ENCODE data around the gene CC2D1A.

Gene CC2D1A

DNA sequence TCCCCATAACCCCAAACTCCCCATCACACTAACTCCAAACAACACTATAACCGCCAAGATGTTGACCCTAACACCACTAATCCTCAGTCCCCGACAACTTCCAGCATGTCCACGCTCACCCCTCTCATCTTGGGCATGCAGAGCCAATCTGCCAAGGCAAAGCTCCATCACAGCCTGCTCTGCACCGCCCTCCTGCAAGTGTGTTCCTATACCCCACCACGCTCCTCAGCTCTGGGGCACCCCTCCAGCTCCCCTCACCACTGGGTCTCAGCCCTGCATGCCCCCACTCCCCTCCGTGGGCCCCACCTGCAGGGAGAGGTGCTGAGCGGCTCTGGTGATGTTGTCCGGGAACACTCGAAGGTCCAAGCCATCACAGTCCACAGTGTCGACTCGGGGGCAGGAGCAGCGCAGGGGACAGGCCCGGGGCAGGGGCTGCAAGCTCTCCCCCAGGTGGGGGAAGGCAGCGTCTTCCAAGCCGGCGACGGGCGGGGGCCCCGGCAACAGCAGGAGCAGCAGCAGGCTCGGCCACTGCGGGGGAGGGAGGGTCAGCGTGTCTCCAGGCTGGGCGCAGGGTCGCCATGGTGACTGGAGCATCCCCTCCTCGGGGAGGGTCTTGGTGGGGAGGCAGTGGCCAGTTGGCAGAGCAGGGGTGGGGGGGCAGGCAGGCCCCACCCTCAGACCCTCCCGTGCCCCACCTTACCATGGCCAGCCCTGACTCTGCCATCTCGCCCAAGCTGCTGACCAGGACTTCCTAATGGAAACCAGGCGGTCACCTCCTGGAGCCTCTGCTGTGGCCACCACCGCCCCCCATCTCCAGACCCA lies 31.7 kb downstream of the CC2D1A start:
- no peak for DNase-seq (ENCODE audit: low read depth, low spot score)

DNA sequence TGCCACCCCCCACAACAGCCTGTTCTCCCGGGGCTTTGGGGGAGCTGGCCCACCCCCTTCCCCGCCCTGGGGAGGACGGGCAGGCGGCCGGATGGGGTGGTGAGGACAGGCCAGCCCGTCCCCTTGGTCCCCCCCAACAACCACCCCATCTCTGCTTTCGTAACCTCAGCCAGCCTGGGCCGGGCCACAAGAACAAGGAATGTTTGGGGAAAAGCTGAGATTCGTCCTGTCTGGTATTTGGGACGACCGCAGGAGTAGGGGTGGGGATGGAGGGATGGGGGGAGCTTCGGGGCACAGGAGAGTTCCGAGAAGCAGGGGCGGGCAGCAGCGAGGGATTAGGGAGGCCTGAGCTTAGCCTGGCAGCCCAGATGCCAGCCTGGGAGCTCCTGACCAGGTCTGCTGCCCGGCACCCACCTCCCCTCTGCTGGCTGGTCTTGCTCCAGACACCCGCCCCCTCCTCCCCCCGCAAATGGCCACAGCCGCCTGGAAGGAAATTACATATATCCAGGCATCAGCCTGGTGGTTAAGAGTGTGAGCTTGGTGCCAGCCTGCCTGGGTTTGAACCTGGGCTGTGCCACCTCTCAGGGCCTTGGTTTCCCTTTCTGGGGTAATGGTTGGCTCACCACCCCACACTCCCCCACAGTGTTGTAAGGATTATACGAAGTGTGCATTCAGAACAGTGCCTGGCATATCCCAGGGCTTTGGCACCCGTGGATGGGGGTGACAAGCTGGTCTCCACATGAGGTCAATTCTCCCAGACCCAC lies 32.5 kb downstream of the CC2D1A start, which contains the start of gene PODNL1:
TSS of gene PODNL1 (minus strand) at position 117 of the 764 bp plus-strand sequence. CDS start 236 bp downstream, outside the sequence.
- no peak for DNase-seq (ENCODE audit: low read depth, low spot score)

DNA sequence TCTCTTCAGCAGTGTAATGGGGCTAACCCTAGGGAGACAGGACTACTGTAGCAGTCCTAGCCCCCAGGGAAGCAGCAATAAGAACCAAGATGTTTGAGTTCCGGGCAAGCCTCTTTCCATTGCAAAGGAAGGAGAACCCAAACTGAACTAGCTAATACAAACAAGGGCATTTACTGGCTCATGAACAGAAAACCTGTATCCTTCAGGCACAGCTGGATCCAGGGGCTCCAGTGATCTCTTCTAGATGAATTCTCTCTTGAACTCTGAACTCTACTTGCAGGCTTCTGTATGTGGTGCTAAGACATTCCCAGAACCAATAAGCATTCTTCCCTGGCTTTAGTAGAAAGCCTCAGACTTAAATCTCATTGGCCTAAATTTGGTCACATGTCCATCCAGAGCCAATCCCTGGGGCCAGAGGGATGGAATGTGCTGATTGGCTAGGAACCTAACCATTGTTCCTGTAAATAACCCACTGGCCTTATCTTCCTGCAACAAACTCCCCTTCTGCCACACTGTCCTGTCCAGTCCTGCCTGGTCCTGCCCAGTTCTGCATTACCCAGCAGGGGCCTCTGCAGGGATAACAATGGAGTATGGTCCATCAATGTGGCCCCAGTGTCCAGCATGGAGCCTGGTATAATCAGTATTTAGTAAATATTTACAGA lies 36.2 kb downstream of the CC2D1A start:
- DNase-seq (ENCODE audit: low read depth, low spot score), result no peak

GRCh38 chr19:13946414-13946813 lies 40.4 kb downstream of the CC2D1A start:
- no peak for DNase-seq (ENCODE audit: low read depth, low spot score)

DNA sequence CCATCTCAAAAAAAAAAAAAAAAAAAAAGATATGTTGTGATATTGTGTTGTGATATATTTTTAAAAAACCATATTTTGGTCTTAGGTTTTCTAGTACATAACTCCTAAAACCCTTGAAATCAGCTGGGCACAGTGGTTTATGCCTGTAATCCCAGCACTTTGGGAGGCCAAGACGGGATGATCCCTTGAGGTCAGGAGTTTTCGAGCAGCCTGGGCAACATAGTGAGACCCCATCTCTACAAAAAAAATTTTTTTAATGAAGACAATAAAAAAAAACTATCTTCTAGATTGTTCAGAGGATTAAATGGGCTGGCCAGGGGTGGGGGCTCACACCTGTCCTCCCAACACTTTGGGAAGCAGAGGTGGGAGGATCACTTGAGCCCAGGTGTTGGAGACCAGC lies 45.0 kb downstream of the CC2D1A start:
- no peak for DNase-seq (ENCODE audit: low read depth, low spot score)

DNA sequence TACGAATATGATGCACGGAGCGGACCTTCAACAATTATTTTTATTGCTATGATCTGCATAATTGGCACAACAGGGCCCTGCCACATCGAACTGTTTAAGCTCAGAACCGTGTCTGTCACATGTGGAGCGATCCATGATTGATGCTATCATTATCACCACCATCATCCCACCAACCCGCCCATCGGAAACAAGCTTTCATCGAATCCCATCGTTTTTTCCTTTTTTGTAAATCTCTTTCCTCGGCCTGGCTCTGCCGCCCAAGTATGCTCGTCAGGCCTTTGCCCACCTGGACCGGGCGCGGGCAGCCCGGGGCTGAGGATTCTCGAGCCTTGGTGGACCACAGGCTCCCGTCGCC lies 45.8 kb downstream of the CC2D1A start:
- no peak for DNase-seq (ENCODE audit: low read depth, low spot score)

DNA sequence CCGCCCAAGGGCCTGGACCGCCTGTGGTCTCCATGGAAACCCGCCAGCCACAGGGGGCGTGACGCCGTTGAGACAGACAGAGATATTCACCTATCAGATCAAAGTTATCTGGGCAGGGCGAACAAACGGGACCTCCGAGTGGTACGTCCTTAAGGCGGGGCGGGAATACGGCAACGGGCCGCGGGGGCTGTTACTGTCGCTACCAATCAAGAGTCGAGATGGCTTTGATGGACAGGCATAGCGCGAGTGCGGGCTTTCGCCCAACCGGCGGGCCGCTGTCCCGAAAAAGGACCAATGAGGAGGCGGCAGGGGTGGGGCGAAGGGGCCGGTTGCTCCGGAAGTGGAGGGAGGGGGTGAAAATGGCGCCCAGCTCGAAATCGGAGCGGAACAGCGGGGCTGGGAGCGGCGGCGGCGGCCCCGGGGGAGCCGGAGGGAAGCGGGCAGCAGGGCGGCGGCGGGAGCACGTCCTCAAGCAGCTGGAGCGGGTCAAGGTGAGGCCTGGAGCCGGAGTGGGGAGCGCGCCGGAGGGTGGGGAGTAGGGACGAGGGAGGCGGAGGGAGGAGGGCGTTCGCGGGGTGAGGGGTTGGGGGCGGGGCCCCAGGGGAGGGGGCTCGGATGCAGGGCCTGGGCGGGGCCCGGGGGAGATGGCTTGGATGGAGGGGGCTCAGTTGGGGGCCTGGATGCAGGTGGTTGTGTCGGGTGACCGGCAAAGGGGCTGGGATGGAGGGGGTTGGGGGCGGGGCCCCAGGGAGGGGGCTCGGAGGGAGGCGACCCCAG lies 46.3 kb downstream of the CC2D1A start, which contains the start of gene DCAF15:
TSS of gene DCAF15 (plus strand) at position 356 of the 777 bp plus-strand sequence. CDS start at position 360, 4 bp downstream.
- DNase-seq (ENCODE audit: low read depth, low spot score), result peak; percentile 96

DNA sequence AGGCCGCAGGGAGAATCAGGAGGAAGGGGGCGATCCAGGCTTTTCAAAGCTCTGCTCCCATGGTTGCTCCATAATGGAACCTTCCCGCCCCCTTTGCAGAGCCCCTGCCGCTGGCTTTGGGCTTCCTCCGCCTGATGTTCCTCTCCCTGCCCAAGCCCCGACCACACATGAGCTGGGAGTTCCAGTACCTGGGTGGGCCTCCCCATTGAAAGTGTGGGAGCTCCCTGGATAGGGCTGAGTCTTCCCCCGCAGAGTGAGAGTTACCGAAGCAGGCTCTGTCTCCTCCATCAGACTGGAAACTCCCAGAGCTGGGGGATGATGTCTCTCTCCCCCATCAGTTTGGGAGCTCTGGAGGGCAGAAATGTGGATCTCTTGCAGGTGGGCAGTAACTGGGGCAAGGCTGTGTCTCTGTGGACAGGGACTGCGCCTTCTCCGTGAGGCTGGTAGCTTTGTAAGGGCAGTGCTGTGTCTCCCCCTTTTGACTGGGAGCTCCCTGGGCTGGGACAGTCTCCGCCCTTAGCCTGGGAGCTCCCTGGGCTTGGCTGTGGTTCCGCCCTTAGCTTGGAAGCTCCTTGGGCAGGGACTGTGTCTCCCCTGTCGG lies 47.0 kb downstream of the CC2D1A start:
- no peak for DNase-seq (ENCODE audit: low read depth, low spot score)

- DNase-seq (ENCODE audit: low read depth, low spot score), result no peak
These were observed 48.2 kb downstream of the CC2D1A start for GRCh38 chr19:13954185-13954584.

DNA sequence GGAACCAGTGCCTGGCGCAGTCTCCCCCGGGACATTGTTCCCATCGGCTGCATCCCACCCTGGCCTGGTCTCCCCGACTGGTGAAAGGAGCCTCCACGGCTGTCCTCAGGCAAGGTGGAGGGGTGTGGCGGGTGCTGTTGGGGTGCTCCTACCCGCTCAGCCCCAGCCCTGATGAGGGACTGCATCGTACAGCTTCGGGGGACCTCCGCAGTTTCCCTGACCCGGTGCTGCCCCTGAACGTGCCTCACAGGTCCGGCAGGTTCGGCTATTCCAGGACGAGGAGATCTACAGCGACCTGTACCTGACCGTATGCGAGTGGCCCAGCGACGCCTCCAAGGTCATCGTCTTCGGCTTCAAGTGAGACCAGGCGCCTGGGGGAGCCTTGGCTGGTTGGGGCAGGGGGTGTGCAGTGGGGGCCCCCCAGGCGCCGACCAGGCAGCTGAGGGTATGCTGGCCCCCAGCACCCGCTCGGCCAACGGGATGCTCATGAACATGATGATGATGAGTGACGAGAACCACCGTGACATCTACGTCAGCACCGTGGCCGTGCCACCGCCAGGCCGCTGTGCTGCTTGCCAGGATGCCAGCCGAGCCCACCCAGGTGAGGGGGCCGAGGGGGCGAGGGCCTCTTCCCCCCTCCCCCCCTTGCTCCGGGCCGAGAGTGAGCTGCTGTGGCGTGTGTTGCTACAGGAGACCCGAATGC lies 49.8 kb downstream of the CC2D1A start:
- DNase-seq (ENCODE audit: low read depth, low spot score), result no peak

- DNase-seq (ENCODE audit: low read depth, low spot score), result no peak
These were observed 50.4 kb downstream of the CC2D1A start for GRCh38 chr19:13956365-13956744.

GRCh38 chr19:13957051-13957450 lies 51.0 kb downstream of the CC2D1A start:
- DNase-seq (ENCODE audit: low read depth, low spot score), result no peak

DNA sequence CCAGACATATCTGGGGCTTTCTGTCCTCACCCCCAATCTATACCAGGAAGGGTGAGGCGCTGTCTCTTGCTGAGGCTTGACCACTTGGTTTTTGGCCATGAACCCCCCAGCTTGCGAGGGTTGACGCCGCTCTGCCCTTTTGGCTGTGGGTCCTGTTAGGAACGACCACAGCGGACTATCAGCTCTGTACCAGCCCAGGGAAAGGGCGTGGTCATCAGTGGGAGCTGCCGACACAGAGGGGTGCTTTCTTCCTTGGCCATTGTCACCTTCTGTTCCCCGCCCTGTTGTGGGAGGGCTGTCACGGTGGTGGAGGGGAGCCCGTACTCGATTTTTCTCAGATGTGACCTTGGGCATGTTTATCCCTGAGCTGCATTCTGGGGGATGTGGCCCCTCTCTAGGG lies 52.0 kb downstream of the CC2D1A start:
- DNase-seq (ENCODE audit: low read depth, low spot score), result no peak

DNA sequence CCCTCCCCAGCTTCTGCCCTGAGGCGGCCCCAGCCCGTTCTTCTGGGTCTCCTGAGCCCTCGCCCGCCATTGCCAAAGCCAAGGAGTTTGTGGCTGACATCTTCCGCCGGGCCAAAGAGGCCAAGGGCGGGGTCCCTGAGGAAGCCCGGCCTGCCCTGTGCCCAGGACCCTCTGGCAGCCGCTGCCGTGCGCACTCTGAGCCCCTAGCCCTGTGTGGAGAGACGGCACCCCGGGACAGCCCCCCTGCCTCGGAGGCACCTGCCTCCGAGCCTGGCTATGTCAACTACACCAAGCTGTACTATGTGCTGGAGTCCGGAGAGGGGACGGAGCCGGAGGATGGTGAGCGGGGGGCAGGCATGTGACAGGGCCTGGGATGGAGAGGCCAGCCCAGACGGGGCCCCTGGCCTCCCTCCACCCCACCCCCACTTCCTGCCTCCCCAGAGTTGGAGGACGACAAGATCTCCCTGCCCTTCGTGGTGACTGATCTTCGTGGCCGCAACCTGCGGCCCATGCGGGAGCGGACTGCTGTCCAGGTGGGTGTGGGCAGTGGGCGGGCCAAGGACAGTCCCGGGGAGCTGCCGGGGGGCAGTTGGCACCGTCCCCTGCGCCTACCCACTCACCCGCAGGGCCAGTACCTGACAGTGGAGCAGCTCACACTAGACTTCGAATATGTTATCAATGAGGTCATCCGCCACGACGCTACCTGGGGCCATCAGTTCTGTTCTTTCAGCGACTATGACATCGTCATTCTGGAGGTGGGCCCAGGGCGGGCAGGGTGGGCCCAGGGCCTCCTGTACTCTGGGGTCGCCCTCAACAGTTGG lies 53.4 kb downstream of the CC2D1A start:
- no peak for DNase-seq (ENCODE audit: low read depth, low spot score)

DNA sequence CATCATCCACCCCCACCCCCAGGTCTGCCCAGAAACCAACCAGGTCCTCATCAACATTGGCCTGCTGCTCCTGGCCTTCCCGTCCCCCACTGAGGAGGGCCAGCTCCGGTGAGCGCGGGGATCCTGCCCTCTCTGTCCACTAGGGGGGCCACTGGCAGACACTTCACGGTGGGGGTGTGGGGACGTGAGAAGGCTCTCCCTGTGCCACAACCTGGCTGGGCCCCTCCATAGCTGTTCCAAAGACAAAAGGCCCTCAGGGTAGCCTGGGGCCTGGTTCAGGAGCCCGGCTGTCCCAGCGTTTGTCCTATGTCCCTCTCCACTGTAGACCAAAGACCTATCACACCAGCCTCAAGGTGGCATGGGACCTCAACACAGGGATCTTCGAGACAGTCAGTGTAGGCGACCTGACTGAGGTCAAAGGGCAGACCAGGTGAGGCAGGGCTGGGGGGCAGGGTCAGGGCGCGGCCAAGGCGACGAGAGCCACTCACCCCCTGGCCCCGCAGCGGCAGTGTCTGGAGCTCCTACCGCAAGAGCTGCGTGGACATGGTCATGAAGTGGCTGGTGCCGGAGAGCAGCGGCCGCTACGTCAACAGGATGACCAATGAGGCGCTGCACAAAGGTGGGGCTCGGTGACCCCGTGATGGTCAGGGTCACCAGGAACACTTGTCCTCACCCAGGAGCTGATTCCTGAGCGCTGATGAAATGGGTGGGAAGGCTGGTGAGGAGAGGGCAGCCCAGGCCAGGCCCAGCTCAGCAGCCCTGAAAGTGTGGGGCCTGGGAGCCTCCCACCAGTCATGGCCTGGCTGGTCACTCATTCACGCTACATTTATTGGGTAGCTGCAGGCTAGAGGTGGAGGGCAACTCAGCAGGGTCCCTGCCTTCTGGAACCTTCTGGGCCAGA lies 54.2 kb downstream of the CC2D1A start:
- DNase-seq (ENCODE audit: low read depth, low spot score), result no peak

DNA sequence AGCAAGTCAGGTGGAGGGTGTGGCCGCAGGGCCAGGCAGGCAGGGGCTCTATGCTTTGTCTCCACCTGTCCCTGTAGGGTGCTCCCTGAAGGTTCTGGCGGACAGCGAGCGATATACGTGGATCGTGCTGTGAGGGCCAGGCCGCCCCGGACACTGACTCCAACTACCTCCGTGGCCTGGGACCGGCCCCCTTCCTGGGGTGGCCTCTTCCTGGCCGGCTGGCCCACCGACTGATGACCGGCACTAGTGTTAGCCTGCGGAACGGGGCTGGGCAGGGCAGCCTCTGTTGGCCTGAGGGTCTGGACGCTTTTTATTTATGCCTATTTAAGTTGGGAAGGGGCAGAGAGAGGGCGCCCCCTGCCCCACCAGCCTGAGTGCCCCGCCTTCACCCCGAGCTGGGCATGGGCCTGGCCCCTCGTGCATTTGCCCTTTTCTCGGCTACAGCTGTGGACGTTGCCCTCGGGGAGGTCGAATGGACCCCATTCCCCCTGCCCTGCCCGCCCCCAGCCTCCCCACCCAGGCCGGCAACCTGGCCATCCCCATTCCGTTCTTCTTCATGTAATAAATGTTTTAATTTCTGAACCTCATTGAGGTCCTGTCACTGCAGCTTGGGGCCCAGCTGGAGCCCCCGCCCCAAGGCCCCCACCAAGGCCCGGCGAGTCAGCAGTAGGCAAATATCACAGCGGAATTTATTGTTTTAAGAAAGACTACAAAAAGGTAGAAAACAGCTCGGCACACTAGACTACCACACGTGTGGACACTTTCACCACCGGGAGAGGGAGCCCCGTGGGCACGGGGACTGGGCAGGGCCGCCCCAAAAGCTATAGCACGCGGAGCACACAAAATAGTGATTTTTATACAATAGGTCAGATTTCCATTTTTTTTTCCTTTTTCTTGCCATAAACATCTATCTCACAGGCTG lies 55.1 kb downstream of the CC2D1A start:
- no peak for DNase-seq (ENCODE audit: low read depth, low spot score)
